Measurements from ENCODE around the gene LRRC15.

LRRC15 gene

DNA sequence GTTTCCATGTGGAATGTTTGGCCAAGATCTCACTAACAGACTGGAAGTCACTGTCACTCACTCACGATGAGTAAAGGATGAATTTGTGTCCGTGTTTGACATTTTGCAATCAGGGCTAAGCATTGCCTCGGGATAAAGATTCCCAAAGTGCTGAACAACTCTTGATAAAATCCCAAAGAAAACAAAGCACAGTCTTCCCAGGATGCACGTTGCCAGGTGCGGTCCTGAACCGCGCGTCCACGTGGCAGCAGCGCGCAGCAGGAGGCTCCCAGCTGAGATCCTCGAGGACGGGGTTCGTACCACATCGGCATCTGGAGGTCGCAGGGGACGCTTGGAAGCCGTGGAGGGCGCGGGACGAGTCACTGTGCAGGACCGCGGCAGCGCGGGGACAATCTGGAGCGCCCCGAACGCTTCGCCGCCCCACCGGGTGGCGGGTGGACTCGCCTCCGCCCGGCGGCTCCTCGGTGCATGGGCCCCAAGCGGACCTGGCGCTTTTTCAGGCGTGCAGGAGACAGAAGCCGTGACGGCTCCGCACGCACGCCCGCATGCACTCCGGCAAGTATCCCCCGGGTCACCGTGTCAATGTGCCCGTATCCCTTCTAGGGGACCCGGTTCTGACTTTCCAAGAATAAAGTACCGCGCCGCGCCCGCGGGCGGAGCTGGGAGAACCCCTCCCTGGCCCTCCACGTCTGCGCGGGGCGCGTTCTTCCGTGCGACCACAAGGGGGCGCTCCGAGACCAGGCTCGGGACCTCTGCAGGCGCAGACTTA lies 36.1 kb downstream of the LRRC15 start:
- peak; percentile 83 for DNase-seq (ENCODE audit: low spot score)

DNA sequence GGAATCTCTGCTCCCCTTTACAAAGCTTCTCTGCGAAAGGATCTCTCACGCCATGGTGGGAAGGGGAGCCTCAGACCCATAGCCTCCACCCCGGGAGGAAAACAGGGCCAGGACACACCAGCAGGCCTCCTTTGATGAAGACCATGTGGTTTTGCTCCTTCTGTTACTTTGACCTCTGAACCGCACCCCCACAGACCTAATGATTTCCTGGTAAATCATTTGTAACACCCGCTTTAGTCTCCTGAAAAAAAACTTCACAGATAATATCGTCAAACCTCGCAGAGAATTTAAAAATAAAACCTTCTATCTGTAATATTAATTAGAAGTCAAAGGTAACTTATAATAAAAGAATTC lies 36.7 kb downstream of the LRRC15 start:
- DNase-seq (ENCODE audit: low spot score) = no peak

DNA sequence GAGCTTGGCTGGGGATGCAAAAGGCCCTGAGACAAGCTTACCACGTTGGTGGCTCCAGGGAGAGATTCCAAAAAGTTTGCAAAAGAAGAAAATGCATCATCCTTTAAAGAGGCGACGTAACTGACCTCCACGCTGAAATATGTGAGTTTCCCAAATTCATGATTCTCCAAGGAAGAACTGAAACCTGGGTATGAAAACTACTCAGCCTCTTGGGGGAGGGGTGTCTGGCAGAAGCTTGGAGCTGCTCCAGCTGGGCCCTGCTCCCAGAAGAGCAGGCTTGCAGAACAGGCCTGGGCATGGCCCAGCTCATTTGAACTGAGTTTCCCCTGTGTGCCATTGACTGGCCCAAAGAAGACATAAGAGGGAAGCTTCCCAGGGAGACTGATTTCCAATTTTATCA lies 39.0 kb downstream of the LRRC15 start:
- DNase-seq (ENCODE audit: low spot score) = no peak

DNA sequence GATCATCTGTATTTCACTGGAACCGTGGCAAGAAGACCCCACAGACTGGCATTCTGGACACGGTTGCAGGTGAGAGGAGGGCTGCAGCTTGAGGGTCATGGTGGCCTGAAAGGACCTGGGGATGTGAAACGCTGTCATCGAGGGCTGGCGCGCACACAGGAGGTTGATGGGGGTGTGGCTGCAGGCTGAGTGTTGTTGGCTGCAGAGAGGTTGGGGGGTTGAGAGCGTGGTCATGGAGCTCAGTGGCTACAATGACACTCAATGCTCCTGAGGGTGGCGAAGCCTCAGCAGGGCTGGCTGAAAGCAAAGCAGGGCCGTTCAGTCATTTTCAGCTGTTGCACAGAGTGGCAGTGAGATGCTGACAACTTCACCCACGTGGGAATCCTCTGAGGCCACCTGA lies 39.4 kb downstream of the LRRC15 start:
- DNase-seq (ENCODE audit: low spot score) = no peak

DNA sequence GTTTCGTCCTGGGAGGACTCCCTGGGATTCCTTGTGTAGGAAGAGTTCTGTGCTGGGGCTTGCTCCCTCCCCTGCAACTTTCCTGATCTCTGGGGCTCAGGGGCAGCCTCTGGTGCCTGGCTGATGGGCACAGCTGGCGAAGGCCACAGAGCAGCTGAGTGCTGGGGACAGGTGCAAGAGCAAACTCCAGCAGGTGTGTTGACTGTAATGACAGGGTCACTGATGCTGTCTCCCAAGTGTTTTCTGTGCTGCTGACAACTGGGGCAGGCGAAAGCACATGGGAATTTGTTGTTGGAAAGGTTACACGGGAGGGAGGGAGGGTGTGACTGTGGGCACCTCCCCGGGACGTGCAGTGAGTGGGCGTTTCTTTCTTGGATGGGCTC lies 40.0 kb downstream of the LRRC15 start:
- no peak for DNase-seq (ENCODE audit: low spot score)

DNA sequence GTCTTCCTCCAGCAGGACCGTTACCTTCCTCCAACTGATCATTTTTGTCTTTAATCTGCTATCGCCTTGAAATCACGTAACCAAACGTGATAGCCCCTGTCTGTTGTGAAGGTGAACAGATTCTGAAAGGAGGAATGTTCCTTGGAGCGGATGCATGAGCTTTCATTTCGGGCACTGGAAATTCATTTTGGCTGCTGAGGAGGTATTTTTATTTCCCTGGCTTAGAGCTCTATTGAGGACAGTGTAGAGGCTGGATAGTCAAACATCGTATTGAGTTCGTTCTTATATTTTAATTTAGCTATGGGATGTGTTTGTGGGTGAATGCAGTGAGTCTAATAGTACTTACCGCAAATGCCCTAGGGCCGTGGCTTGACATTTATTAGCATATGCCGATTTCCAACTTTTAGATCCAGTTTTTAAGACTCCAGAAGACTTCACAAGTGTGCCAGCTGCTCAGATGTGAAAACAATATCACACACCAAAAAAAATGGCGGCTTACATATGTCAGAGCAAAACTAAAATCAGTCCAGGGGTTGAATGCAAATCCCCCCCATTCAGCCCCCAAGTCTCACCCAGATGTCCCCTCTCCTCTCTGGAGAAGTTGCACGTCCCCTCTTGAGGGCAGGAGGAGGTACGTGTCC lies 40.5 kb downstream of the LRRC15 start:
- DNase-seq (ENCODE audit: low spot score) = no peak

DNA sequence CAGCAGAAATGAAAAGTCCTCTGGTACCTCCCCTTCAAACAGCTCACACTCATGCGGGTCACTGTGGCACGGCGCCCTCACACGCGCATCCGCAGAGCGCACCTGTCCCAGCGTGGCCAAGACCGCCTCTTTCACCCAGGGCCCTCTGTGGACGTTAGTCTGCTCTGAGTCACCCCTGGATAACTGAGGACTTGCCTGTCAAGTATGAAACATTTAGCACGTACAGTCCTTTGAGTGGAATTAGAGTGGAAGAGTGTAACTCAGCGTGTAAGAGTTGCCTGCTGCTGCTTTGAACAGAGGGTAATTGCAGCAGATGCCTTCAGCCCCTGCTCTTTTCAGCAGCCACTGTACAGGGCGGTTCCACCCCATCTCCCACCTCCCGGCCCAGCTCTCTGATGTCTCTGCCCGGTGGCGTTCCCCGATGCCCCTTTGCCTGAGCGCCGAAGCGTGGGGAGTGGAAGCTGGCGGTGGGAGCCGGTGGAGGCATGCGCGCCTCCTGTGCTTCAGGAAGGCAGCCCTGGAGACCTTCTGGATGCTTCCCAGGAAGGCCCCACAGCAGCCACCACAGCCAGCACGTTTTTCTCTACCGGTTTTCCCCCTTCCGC lies 41.4 kb downstream of the LRRC15 start:
- peak; percentile 68 for DNase-seq (ENCODE audit: low spot score)

DNA sequence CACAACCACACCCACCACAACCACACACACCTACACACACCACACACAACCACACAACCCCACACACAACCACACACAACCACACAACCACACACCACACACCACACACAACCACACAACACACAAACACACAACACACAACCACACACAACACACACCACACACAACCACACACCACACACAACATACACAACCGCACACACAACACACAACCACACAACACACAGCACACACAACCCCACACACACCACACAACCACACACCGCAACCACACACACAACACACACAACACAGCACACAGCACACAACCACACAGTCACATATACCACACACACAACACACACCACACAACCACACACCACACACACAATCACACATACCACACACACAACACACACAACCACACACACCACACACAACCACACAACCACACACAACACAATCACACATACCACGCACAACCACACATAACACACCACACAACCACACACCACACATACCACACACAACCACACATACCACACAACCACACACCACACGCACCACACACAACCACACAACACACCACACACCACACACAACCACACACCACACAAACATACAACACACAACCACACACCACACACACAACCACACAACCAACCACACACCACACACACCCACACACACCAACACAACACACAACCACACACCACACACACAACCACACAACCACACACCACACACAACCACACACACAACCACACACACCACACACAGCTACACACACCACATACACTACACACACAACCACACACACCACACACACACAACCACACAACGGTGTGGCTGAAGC lies 42.1 kb downstream of the LRRC15 start:
- no peak for DNase-seq (ENCODE audit: low spot score)

DNA sequence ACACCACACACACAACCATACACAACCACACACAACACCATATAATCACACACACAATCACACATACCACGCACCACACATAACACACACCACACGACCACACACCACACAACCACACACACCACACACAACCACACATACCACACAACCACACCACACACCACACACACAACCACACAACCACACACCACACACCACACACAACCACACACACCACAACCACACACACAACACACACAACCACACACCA lies 42.6 kb downstream of the LRRC15 start:
- no peak for DNase-seq (ENCODE audit: low spot score)

DNA sequence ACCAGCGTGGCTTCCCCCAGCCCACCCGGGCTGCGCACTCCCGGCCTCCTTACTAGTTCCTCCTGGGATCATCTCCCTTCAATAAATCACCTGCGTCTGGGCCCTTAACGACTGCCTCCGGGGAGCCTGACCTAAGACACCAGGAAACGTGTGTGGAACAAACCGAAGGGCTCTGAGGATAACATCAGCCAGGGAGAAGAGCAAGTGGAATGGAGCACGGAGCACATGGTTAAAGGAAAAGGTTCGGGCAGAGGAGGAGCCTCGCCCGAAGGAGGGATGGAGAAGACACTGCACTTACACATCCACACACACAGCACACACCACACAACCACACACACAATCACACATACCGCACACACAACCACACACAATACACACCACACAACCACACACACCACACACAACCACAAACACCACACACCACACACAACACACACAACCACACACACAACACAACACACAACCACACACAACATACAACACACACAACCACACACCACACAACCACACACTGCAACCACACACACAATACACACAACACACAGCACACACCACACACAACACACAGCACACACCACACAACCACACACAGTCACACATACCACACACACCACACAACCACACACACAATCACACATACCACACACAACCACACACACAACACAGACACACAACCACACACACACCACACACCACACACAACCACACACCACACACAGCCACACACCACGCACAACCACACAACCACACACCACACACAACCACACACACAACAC lies 43.2 kb downstream of the LRRC15 start:
- no peak for DNase-seq (ENCODE audit: low spot score)

DNA sequence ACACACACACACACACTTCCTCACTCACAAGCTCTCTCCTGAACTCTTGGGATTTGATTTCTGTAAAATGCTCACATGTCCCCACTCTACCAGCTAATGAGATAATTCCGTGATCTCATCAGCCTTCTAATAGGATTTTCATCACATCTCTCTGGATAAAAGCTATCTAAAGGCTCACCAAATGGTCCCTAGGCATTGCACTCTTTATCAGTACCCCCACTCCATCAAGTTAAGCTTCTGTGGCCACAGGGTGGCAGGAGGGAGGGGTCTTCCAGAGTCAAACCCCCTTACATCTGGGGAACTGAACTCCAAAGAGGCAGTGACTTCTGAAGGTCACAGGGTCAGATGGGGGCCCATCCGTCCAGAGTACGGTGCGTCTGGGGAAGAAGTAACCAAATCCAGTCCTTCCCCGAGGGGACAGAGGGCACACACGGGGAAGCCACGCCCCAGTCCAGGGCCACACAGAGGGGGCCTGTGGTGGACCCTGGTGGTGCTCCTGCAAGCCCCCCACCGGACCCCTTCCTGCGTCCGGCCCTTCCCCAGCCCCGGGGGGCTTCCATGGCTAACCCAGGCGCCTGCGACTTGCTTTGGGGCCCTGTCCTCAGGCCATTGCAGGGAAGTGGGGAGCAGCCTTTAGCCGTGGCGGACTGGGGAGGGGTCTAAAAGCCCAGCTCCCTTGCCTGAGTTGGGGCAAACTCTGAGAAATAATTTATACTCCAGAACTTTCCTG lies 44.0 kb downstream of the LRRC15 start:
- DNase-seq (ENCODE audit: low spot score) = no peak

DNA sequence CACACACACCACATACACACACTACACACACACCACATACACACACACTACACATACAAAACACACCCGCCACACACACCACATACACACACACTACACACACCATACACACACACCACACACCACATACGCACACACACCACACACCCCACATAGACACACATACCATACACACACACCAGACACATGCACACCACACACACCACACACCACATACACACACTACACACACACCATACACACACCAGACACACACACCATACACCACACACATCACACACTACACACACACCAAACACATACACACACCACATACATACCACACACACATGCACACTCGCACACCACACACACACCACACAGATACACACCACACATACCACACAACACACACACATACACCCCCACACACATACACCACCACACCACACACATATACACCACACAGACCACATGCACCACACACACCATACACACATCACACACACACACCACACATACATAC lies 44.7 kb downstream of the LRRC15 start:
- DNase-seq (ENCODE audit: low spot score) = no peak

DNA sequence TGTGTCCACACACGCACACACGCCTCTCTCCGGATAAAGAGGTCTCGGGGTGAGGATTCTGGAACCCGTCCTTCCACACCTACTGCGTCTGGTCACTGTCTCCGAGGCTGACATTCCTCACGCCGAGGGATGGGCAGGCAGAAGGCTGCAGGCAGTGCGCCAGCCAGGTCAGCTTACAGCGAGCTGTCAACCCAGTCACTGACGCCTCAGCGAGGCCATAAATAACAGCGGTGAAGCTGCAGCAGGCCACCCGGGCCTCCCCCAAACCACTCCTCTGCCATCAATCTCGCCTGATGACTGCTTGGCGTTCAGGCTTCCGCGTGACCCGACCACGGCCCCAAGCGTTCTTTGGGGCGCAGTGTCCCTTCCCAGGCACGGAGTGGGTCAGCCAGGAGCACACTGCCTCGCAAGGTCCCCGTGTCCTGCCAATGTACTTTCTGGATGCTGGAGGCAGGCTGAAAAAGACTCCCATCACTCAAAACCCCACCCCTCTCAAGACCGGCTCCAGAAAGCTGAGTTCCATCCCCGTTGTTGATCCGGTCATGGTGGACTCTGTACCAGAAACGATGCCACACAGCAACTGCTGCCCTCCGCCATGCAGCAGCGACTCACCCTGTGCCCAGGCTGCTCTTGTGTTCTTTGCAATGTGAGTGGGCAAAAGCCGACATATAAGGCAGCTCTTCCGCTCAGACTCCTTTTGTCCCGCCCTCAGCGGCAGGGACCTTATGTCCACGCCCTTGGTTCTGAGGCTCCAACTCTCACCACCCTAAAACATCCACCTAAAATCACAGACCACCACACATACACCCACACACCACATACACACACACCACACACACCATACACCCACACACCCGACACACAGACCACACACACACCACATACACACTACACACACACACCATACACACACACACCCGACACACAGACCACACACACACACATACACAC lies 45.5 kb downstream of the LRRC15 start:
- DNase-seq (ENCODE audit: low spot score) = peak; percentile 78

DNA sequence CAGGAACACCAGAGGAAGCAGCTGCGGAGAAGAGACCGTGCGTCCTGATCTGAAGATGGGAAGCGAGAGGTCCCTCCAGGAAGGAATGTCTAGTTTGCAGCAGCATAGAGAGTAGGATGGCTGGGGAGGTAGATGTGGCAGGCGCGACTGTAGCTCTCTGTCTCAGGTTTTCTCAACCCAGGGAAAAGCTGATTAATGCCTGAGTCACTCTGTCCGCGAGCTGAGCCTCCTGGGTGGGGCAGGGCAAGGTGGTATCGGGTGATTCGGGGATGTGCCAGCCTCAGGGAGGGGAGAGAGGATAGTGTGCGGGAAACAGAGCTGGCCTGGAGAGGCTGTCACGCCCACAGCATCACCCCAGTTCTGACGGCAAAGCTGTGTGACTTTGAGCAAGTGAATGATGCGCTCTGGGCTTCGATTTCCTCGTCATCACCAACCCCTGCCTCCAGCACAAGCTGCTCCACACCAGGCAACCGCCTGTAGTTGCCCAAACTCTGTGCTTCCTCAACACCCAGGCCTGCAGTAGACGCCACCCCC lies 46.8 kb downstream of the LRRC15 start:
- peak; percentile 67 for DNase-seq (ENCODE audit: low spot score)

DNA sequence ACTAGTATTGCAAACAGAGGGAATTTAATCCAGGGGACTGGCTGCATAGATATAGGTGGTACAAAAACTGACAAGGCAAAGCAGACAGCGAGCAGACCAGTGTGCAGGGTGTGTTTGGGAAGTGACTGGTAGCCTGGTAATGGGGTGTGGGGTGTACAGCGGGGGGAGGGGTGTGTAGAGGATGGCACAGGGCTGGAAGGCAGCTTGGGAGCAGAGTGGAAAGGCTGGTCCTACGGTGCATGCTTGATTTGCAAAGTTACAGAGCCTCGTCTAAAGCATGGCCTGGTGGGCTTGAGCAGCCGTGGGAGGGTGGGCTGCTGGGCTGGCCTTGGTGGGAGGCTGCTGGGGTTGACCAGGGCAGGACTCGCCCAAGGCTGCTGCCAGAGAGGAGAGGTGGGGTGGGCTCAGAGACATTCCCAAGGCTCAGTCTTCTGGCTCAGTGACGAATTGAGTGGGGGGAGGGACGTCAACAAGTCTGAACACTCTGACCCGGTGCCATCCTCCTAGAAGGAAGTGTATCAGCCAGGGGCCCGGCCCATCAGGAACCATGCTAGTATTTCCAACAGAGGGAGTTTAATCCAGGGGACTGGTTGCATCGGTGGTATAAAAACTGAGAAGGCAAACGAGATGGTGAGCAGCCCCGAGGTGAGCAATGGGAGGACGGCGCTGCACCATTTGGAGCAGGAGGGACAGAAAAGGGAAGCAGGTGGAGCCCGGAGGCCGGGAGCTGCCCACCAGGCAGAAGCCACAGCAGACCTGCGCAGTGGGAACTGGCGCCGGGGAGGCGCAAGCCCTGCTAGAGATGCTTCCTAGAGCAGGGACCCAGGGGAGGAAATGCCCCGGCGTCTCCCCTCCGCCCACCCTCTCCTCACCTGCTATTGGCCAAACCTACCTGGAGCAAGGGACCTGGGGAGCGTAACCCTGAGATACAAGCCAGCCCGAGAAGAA lies 47.6 kb downstream of the LRRC15 start:
- no peak for DNase-seq (ENCODE audit: low spot score)

DNA sequence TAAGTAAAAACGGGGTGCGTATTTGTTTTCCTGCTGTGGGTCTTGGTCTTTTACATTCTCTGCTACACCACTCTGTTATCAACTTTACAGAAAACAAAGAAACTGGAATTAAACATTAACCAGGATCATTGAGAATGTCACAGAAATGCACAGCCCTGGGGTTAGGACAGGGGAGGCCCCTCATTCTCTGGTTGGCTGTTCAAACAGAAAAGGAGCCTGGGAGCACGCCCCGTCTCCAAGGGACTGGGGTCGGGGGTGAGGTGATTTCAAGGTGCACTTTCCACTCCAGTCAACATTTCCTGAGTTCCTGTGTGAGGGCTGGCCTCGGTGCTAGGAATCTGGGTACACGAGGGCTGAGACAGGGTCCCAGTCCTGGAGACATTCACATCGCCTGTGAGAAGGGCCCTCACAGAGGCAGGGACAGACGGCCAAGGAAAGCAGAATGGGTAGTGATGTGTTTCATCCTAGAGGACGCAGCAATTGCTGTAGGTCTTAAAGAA lies 48.7 kb downstream of the LRRC15 start:
- DNase-seq (ENCODE audit: low spot score) = no peak

DNA sequence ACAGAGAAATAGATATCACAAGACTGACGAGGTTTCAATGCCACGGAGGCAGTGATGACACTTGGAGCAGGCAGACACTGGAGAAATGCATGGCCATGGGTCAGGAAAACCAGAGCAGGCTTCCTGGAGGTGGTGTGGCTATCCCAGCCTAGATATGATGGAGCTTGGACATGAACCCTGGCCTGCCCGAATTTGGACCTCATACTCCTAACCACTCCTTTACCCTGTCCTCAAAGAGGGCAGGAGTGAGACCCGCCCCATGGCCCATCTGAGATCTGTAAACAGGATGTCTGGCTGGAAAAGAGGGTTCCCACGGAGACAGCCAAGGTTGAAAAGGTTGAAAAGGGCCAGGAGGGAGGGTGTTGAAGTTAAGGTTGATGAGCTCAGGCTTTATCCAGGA lies 49.4 kb downstream of the LRRC15 start:
- DNase-seq (ENCODE audit: low spot score) = no peak

DNA sequence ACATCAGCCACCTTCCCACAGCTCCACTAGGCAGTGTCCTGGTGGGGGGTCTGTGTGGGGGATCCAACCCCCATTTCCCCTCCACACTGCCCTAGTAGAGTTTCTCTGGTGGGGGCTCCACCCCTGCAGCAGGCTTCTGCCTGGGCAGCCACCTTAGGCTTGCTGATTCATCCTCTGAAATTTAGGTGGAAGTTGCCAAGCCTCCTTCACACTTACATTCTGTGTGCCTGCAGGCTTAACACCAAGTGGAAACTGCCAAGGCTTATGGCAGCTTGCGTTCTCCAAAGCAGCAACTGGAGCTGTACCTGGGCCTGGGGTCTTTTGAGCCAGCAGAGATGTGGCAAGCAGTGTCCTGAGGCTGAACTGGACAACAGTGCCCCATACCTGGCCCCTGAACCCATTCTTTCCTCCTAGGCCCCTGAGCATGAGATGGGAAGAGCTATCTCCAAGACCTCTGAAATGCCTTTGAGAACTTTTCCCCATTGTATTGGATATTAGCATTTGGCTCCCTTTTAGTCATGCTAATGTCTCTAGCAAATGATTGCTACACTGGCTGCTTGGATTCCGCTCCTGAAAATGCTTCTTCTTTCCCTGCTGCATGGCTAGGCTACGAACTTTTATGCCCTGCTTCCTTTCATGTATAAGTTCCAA lies 50.9 kb downstream of the LRRC15 start:
- DNase-seq (ENCODE audit: low spot score) = no peak

All from RKO (cell line).